B cell (primary cell): ENCODE data around the gene NAXD. TPM values are rescaled to one million over a fixed set of nuclear protein-coding genes. Genes with fewer than 3 reads are reported as not detected.

Source experiments
- ATAC-seq: fragments of 200-7000 bp; cut with Tn5 transposase; one replicate; pipeline ENCODE4 v1.10.0; 2021; ENCODE audit warnings: low read depth, mild to moderate bottlenecking, moderate number of reproducible peaks, moderate library complexity
- CTCF ChIA-PET: fragments of 350-600 bp; sonication (Branson Sonifier 250); formaldehyde crosslinking; loops from one replicate; lab custom pipeline; 2021; ENCODE audit warnings: antibody characterized with exemption, inconsistent platforms; lab: Charles Lee
- POLR2A ChIA-PET: fragments of 350-600 bp; sonication (Branson Sonifier 250); formaldehyde crosslinking; loops from one replicate; lab custom pipeline; 2021; ENCODE audit warnings: antibody characterized with exemption; lab: Charles Lee
- DNase-seq: peaks from one replicate; pipeline ENCODE4 v3.0.0; 2013
- H2AFZ ChIP-seq: 2 replicates; pipeline ENCODE4 v1.6.1; 2012; ENCODE audit warnings: mild to moderate bottlenecking, low read depth, low read length; ENCODE audit not compliant: insufficient read depth, poor library complexity, severe bottlenecking
- H3K27ac ChIP-seq, 2 donors: 1 replicate in 1 of 2; 2 replicates in 1 of 2; pipeline ENCODE4 v1.5.1; 2012 to 2013; ENCODE audit warnings: low read length in 2 of 2, mild to moderate bottlenecking in 2 of 2, moderate library complexity in 1 of 2
- H3K27me3 ChIP-seq, 4 experiments: fragments of 200-600 bp in 1 of 4; sonication (generic) in 1 of 4; replicated peaks in 1 of 4; 1 replicate in 2 of 4; 2 replicates in 2 of 4; pipeline versions ENCODE4 v1.6.1 to v1.7.0; 2013 to 2016; ENCODE audit warnings: low read length in 3 of 4, mild to moderate bottlenecking in 2 of 4, mixed read lengths in 1 of 4, moderate library complexity in 1 of 4; ENCODE audit not compliant: insufficient read depth in 4 of 4, control insufficient read depth in 3 of 4; ENCODE audit errors: control extremely low read depth in 1 of 4
- H3K36me3 ChIP-seq, 2 experiments: replicated peaks in 1 of 2; 1 replicate in 1 of 2; 2 replicates in 1 of 2; pipeline versions ENCODE4 v1.6.1 to v1.7.1; 2013; ENCODE audit warnings: low read length in 1 of 2; ENCODE audit not compliant: insufficient read depth in 2 of 2, control insufficient read depth in 1 of 2; ENCODE audit errors: control extremely low read depth in 1 of 2, extremely low read depth in 1 of 2
- H3K4me1 ChIP-seq, 2 donors: fragments of 200-600 bp in 1 of 2; sonication (generic) in 1 of 2; 1 replicate in 1 of 2; 2 replicates in 1 of 2; pipeline versions ENCODE4 v1.5.1 to v1.6.1; 2013 to 2017; ENCODE audit warnings: low read length in 2 of 2; ENCODE audit not compliant: control insufficient read depth in 2 of 2, insufficient read depth in 2 of 2
- H3K4me2 ChIP-seq: replicated peaks from 2 replicates; pipeline ENCODE3; 2012; ENCODE audit warnings: mild to moderate bottlenecking, low read depth, low read length; ENCODE audit not compliant: poor library complexity, severe bottlenecking
- H3K4me3 ChIP-seq, 5 experiments: fragments of 200-600 bp in 1 of 5; sonication (generic) in 1 of 5; 1 replicate in 3 of 5; 2 replicates in 2 of 5; pipeline versions ENCODE4 v1.5.1 to v1.7.0; 2011 to 2016; ENCODE audit warnings: low read length in 4 of 5, mild to moderate bottlenecking in 4 of 5, low read depth in 2 of 5, control low read depth in 1 of 5, moderate library complexity in 1 of 5; ENCODE audit not compliant: insufficient read depth in 1 of 5; ENCODE audit errors: control extremely low read depth in 1 of 5, extremely low read depth in 1 of 5
- H3K79me2 ChIP-seq: fragments of 200-600 bp; sonication (generic); one replicate; pipeline ENCODE4 v1.6.0; 2016; ENCODE audit warnings: low read length; ENCODE audit not compliant: control insufficient read depth, insufficient read depth
- H3K9ac ChIP-seq: fragments of 200-600 bp; sonication (generic); 2 replicates; pipeline ENCODE4 v1.6.1; 2017; ENCODE audit warnings: mild to moderate bottlenecking, low read length, moderate library complexity
- H3K9me3 ChIP-seq, 3 donors: one replicate each; pipeline versions ENCODE4 v1.6.1 to v1.7.1; 2013; ENCODE audit warnings: low read length in 2 of 3; ENCODE audit not compliant: control insufficient read depth in 2 of 3, insufficient read depth in 1 of 3; ENCODE audit errors: control extremely low read depth in 1 of 3
- H4K20me1 ChIP-seq: 2 replicates; pipeline ENCODE4 v1.6.0; 2012; ENCODE audit warnings: mild to moderate bottlenecking, low read length; ENCODE audit not compliant: insufficient read depth, control insufficient read depth, poor library complexity, severe bottlenecking
- H3K27ac Mint-ChIP-seq: one replicate; pipeline ENCODE4 v1.8.0; 2021; ENCODE audit warnings: mixed read lengths
- H3K27me3 Mint-ChIP-seq: one replicate; pipeline ENCODE4 v1.8.0; 2021; ENCODE audit warnings: mixed read lengths
- H3K4me1 Mint-ChIP-seq: one replicate; pipeline ENCODE4 v1.8.0; 2021; ENCODE audit warnings: mixed read lengths
- H3K4me3 Mint-ChIP-seq: one replicate; pipeline ENCODE4 v1.8.0; 2021; ENCODE audit warnings: mixed read lengths
- H3K9me3 Mint-ChIP-seq: one replicate; pipeline ENCODE4 v1.8.0; 2022; ENCODE audit warnings: mixed read lengths; ENCODE audit not compliant: insufficient read depth
- CTCF ChIP-seq: fragments of 200-600 bp; IDR thresholded peaks from one replicate; pipeline ENCODE4 v1.8.0; 2022; ENCODE audit warnings: antibody characterized with exemption, mild to moderate bottlenecking
- EZH2 ChIP-seq: IDR thresholded peaks from 2 replicates; pipeline ENCODE4 v1.6.1; 2012; ENCODE audit warnings: borderline replicate concordance, low read depth, mild to moderate bottlenecking, moderate library complexity, low read length; ENCODE audit not compliant: insufficient read depth, poor library complexity, severe bottlenecking
- WGBS: methylation state at CpG from one replicate; pipeline ENCODE4 v1.1.5; 2013; ENCODE audit warnings: missing lambda C conversion rate; ENCODE audit not compliant: insufficient coverage; 5-methylcytosine and 5-hydroxymethylcytosine counted together
- intact Hi-C: fragments of 100-400 bp; cut with micrococcal nuclease; formaldehyde crosslinking; loops from one replicate; pipeline ENCODE4 v1.10.0; 2022
- polyA plus RNA-seq: library from polyadenylated mRNA; depleted of rRNA; stranded (reverse); fragments of >200 nt; gene quantifications from 2 replicates; pipeline ENCODE4 v1.2.3, GENCODE V29; 2012
- total RNA-seq, 2 donors: library from RNA; stranded (reverse); fragments of 120-200 nt in 1 of 2; gene quantifications; 1 replicate in 1 of 2; 2 replicates in 1 of 2; pipeline versions ENCODE4 v1.2.3 to v1.2.4, GENCODE V29; 2013 to 2022

NAXD gene
- total and polyA plus RNA-seq, 2 donors (not counting 1 experiment from before 2014, with no cell fraction given): 28.4 to 33.3 TPM

- peaks cover 78% of the 10 kb centered on the region for H3K4me1 Mint-ChIP-seq
- CTCF ChIA-PET: interaction anchor here (1.3 to 6.3 kb wide), 4 partner anchors 13 to 70 kb away, joined by 3 to 29 read pairs (median 4); no protein-coding TSS in a partner anchor
Observed at GRCh38 chr13:110662777-110663443, 47.6 kb downstream of the NAXD start.

More at GRCh38 chr13:110662777-110663443, 47.6 kb downstream of the NAXD start:
- no peak overlapping the region for H3K4me2 ChIP-seq
- H3K27ac Mint-ChIP-seq: peak overlapping the region; percentile 15
- H3K79me2 ChIP-seq: peaks cover 24% of the 10 kb centered on the region
- H3K4me3 ChIP-seq: no peak overlapping the region
- H4K20me1 ChIP-seq: no peaks in the 10 kb centered on the region
- TF ChIP-seq CTCF (no peak), EZH2 (no peak)
- H2AFZ ChIP-seq: no peak overlapping the region
- peaks cover 0 to 67% of the 10 kb centered on the region in 2 experiments for H3K36me3 ChIP-seq
- H3K27me3 ChIP-seq: no peaks in the 10 kb centered on the region
- peaks cover 60 to 74% of the 10 kb centered on the region in 2 donors for H3K4me1 ChIP-seq
- intact Hi-C loops: no loop called here
- no peak for ATAC-seq
- 99% methylated on average over 13 of the region's 16 CpGs for WGBS
- no peak overlapping the region for H3K4me3 Mint-ChIP-seq
- DNase-seq: no peak
- H3K27me3 Mint-ChIP-seq: no peaks in the 10 kb centered on the region
- no peak overlapping the region for H3K27ac ChIP-seq
- no peak overlapping the region for H3K9ac ChIP-seq
- H3K9me3 ChIP-seq: peaks cover 0 to 4% (median 0%) of the 10 kb centered on the region in 3 donors
- peaks cover 3% of the 10 kb centered on the region for H3K9me3 Mint-ChIP-seq
- POLR2A ChIA-PET: interaction anchor here (1.0 to 3.4 kb wide), 2 partner anchors 13 to 45 kb away, joined by 4 to 17 read pairs; no protein-coding TSS in a partner anchor
